Activated CD4-positive, CD25-positive, alpha-beta regulatory T cell treated with anti-CD3 and anti-CD28 coated beads, Interleukin-2, amount 50 U/mL, for 72 hours (primary cell): ENCODE data around the gene DPM1.

Experiments used
- DNase-seq: peaks from one replicate; pipeline ENCODE4 v3.0.0; 2021

DPM1 gene

GRCh38 chr20:50892394-50892793, 65.9 kb downstream of the DPM1 start:
- DNase-seq = no peak

GRCh38 chr20:50891138-50891537, 67.2 kb downstream of the DPM1 start:
- DNase-seq = no peak

- DNase-seq = no peak
These were observed 70.8 kb downstream of the DPM1 start for GRCh38 chr20:50887576-50887975.

- DNase-seq = no peak
These were observed 72.0 kb downstream of the DPM1 start for GRCh38 chr20:50886184-50886790.

- no peak for DNase-seq
These were observed 72.6 kb downstream of the DPM1 start for GRCh38 chr20:50885781-50886180.

GRCh38 chr20:50885068-50885467, 73.3 kb downstream of the DPM1 start:
- DNase-seq = no peak
